GM21515 (cell line): ENCODE measurements around the gene TFDP1.

Experiments
- ATAC-seq: cut with Tn5 transposase; IDR thresholded peaks from one replicate; pipeline ENCODE4 v1.9.1; 2021; ENCODE audit not compliant: unreplicated experiment

Gene TFDP1, protein sequence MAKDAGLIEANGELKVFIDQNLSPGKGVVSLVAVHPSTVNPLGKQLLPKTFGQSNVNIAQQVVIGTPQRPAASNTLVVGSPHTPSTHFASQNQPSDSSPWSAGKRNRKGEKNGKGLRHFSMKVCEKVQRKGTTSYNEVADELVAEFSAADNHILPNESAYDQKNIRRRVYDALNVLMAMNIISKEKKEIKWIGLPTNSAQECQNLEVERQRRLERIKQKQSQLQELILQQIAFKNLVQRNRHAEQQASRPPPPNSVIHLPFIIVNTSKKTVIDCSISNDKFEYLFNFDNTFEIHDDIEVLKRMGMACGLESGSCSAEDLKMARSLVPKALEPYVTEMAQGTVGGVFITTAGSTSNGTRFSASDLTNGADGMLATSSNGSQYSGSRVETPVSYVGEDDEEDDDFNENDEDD

GRCh38 chr13:113584205-113584869 lies at the start of gene TFDP1:
TFDP1 (plus strand) TSS chr13:113584753; CDS start chr13:113585838, 1,085 bp downstream.
- ATAC-seq, result peak; percentile 85

DNA sequence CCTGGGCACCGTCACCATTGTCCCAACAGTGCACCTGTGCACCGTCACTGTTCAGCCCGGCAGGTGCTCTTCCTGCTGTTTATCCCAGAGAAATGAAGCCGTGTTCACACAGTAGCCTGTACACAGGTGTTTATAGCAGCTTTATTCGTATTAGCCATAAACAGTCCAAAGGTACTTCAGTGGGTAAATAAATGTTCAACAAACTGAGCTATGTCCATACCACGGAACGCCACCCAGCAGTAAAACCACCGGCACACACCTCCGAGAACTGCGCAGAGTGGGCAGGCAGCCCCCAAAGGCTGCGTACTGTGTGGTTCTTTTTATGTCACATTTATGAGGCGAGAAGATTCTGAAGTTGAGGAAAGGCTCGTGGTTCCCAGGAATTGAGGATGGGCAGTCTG lies 49.2 kb upstream of the TFDP1 start:
- ATAC-seq, result no peak

DNA sequence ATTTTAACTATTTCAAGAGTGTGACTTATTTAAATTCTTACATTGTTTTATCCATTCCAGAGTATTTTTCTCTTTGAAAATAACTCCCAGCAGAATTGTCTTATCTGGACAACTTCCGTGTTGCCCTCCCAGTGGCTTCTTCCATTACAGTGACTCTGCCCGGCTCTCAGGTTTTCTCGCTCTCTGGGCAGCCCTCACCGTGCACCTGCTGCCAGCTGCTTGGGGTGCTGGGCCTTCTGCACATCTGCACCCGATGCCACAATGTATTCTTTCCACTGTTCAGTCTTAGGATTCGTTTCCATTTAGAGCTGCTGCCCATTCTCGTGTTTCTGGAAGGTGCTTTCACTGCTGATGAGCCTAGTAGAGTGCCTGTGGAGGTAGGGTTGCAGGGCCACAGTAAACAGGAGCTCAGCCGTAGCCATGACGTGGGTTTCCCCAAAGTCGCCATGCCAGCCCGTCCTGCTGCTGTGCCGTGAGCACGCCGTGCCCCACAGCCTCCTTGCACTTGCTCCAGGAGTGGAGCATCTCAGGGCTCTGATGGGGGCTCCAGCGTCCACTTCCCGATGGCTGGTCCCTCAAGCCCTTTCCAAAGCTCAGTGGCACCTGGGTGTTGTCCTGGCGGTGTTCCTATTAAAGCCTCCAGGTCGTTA lies 48.0 kb upstream of the TFDP1 start:
- no peak for ATAC-seq

- ATAC-seq, result no peak
These were observed 47.3 kb upstream of the TFDP1 start for GRCh38 chr13:113537205-113537604.

DNA sequence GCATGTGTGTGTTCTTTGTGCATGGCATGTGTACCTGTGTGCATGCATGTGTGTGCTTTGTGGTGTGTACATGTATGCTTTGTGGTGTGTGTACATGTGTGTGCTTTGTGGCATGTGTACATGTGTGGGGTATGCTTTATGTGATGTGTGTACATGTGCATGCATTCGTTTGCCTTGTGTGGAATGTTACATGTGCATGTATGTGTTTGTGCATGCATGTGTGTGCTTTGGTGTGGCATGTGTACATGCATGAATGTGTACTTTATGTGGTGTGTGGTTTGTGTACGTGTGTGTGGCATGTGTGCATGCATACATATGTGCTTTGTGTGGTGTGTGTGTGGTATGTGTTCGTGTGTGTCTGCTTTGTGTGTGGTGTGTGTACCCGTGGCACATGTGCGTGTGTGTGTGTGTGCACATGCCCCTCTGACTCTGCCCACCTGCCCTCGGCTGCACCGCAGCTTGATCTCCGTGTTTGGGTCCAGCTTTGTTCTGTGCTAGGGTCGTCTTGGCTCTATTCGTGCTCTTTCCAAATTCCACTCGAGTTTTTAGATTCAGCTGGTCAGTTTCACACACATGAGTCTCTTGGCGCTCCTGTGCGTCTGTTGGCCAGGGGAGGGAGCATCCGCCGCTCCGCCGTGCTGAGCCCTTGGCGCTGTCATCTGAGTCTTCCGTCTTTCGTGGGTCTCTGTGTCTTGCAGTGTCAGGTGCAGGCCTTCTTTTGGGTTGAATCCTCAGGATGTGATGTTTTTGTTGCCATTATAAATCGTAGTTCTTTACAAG lies 46.5 kb upstream of the TFDP1 start:
- ATAC-seq, result no peak

DNA sequence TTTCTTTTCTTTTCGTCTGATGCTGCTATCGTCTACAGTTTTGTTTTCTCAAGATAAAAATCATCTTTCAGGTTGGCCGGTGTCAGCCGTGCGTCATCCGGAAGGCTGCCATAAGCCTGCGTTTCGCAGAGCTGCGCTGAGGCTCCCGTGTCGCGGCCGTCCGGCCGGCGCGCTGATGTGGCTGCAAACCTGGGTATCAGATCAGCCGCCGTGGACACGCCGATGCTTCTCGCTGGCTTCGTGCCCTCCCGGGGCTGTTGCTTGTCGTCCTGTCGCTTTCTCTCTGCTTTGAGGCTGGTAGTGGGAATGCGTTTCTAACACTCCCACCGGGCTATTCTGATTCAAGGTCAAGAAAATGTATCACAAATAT lies 45.9 kb upstream of the TFDP1 start:
- ATAC-seq, result no peak

DNA sequence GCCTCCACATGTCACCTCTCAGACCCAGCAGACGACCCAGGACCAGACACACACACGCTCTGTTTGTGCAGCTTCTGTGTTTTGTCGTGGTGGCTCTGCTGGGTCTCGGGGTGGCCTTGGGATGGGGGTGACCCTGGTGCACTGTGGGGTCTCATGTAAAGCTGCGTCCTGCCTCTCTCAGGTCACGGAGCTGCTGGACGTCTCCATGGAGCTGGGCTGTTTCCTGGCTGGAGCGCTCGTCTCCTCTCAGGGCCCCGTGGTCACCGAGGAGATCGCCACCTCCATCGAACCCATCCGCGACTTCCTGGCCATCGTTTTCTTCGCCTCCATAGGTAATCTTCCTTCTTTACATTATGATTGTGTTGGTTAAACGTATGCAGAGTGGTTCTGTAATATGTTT lies 45.4 kb upstream of the TFDP1 start:
- ATAC-seq, result no peak

DNA sequence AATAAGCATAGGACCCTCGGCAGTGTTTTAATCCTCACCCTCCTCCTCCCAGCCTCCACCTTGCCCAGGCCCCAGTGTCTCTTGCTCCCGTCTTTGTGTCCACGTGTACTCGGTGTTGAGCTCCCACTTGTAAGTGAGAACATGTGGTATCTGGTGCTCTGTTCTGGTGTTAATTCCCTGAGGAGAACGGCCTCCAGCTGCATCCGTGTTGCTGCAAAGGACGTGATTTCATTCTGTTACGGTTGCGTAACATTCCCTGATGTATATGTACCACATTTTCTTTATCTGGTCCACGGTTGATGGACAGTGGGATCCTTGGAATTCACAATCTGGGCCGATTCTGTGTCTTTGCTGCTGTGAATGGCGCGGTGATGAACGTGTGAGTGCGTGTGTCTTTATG lies 44.7 kb upstream of the TFDP1 start:
- ATAC-seq, result no peak

- ATAC-seq, result no peak
These were observed 44.0 kb upstream of the TFDP1 start for GRCh38 chr13:113540523-113540922.

GRCh38 chr13:113542751-113543424 lies 41.7 kb upstream of the TFDP1 start:
- ATAC-seq, result no peak

GRCh38 chr13:113544071-113544891 lies 40.3 kb upstream of the TFDP1 start:
- no peak for ATAC-seq

GRCh38 chr13:113544896-113545295 lies 39.7 kb upstream of the TFDP1 start:
- ATAC-seq, result no peak

- no peak for ATAC-seq
These were observed 39.1 kb upstream of the TFDP1 start for GRCh38 chr13:113545455-113545930.

DNA sequence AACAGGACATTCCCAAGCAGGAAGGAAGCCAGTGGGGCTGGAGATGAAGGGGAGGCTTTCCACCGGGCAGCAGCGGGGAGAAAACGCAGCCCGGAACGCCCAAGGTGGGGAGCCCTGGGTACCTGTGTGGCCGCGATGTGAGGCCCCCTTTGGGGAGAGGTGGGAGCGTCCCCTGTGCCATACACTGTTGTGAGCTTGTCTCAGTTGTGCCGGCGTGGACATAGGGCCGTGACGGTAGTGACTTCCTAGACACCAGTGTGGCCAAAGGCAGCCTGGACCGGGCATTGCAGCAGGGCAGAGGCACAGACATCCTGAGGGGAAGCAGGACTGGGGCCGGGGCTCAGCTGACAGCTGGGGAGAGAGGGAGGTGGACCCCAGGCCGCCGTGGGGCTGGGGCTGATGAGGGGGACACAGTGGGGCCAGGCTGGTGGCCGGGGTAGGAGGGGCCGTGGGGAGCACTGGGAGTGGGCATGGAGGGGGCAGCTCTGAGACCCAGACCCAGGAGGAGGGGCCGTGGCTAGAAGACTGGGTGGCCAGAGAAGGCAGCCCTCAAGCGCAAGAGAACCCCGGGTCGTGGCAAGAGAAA lies 38.5 kb upstream of the TFDP1 start:
- no peak for ATAC-seq

GRCh38 chr13:113546571-113547237 lies 37.8 kb upstream of the TFDP1 start:
- ATAC-seq, result no peak

DNA sequence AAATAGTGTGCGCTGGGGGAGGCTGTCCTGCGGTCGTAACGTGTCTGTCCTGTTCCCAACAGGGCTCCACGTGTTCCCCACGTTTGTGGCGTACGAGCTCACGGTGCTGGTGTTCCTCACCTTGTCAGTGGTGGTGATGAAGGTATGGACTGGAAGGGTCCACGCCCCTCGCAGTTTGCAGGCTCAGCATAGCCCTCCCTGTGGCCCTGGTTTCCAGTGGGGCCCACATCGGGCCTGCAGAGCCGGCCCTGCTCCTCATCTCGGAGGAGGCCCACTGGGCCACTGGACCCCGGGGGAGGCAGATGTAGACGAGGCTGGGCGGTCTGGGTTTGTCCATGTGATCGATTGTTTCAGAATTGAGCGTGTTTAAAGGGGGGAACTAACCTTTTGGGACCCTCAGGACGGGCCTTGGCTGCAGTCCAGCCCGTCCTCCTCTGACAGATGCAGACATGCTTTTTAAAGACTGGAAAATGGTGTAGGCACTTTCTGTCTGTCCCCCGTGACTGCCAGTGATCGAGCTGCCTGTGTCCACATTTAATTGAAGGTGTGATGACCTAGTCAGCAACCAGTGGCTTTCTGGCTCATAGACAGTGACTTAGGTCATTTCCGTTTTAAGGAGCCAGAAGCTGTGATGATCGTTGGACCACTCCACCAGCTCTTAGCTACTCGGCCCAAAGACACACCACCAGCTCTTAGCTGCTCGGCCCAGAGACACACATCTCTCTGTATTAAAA lies 37.1 kb upstream of the TFDP1 start:
- ATAC-seq, result no peak

DNA sequence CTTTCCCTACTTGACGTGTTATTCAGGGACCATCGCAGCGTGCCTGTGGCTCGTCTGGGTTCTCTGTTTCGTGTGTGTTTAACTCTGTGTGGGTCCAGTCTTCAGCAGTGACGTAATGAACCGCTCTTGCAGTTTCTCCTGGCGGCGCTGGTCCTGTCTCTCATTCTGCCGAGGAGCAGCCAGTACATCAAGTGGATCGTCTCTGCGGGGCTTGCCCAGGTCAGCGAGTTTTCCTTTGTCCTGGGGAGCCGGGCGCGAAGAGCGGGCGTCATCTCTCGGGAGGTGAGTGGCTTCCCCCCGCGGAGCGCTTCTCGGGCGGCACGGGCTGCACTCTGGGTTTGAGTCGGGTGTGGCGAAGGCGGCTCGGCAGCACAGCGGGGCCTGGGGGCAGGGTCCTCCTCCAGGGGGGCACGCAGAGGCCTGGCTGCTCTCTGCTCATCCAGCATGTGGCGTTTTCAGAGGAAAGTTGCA lies 36.3 kb upstream of the TFDP1 start:
- ATAC-seq, result no peak
